ENCODE measurements around the gene MSH4.

Gene MSH4

DNA sequence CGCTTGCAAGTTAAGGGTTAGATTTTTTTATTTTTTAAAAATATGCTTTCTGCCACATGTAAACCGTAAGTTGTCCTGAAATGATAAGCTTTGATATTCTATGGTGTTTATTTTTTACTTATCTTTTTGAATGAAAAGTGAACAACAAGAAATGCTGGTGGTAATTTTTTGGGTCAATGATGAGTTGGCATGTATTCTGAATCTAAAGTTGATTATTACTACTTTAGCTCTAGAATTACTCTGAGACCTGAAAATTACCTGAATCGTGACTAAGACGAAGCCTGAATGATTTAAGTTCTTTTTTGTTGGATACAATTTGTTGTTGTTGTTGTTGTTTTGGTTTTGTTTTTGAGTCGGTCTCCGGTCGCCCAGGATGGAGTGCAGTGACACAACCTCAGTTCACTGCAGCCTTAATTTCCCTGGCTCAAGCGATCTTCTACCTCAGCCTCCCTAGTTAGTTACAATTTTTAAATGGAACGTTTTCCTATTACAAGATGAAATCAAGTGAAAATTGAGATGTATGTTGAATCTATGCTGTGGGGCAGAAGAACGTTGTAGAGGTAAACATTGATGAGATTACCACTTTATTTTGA, 9.7 kb upstream of the MSH4 start:
- Histone ChIP-seq H3K27me3 (no peaks in the 10 kb centered on the region), H3K4me3 (ENCODE audit: low read depth, low read length) (peak overlapping the region; percentile 85), H3K4me1 (no peaks in the 10 kb centered on the region), H3K36me3 (peaks cover 39% of the 10 kb centered on the region), H3K9me3 (no peaks in the 10 kb centered on the region)
- TF ChIP-seq, protein P1, sequence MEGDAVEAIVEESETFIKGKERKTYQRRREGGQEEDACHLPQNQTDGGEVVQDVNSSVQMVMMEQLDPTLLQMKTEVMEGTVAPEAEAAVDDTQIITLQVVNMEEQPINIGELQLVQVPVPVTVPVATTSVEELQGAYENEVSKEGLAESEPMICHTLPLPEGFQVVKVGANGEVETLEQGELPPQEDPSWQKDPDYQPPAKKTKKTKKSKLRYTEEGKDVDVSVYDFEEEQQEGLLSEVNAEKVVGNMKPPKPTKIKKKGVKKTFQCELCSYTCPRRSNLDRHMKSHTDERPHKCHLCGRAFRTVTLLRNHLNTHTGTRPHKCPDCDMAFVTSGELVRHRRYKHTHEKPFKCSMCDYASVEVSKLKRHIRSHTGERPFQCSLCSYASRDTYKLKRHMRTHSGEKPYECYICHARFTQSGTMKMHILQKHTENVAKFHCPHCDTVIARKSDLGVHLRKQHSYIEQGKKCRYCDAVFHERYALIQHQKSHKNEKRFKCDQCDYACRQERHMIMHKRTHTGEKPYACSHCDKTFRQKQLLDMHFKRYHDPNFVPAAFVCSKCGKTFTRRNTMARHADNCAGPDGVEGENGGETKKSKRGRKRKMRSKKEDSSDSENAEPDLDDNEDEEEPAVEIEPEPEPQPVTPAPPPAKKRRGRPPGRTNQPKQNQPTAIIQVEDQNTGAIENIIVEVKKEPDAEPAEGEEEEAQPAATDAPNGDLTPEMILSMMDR (IDR thresholded peaks at IDR 0.05; ENCODE audit: low read depth, low read length) = no peak
- no peak for DNase-seq

DNA sequence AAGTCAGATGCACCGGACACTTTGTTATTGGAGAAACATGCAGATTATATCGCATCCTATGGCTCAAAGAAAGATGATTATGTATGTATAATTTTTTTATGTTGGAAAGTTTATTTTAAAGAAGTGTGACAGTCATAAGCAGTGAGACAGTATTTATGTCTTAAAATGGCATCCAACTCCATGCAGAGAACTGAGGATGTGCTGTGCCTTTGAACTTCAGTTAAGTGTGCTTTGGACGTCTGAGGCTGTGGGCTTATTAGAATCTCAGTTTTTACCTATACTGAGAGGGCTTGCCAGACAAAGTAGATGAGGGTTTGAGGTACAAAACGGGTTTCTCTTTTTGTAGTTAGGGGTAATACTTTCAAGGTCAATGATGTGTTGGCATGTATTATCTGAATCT, 9.2 kb upstream of the MSH4 start:
- TF ChIP-seq, protein P1 (IDR thresholded peaks at IDR 0.05; ENCODE audit: low read depth, low read length) = no peak
- Histone ChIP-seq H3K4me1 (no peaks in the 10 kb centered on the region), H3K9me3 (no peaks in the 10 kb centered on the region), H3K36me3 (peaks cover 44% of the 10 kb centered on the region), H3K4me3 (ENCODE audit: low read depth, low read length) (peak overlapping the region; percentile 85), H3K27me3 (no peaks in the 10 kb centered on the region)
- no peak for DNase-seq

DNA sequence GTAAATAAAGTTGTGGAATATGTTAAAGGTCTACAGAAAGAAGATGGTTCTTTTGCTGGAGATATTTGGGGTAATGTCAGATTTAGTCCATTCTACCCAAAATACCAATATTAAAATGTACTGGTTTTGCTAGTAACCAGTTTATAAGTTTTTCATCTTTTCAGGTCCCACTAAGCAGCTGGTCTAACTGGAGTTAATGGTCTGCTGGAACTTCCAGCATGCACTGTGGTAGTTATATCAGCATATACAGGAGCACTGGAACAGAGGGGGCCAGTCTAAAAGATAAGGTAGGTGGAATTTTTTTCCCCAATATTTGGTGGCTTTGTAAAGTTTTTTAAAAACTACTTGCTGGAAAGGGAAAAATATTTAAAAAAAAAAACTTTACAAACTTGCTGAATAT, 6.7 kb upstream of the MSH4 start:
- H3K36me3 ChIP-seq = peaks cover 64% of the 10 kb centered on the region
- DNase-seq = no peak
- peak overlapping the region; percentile 85 for H3K4me3 ChIP-seq (ENCODE audit: low read depth, low read length)
- H3K9me3 ChIP-seq = no peaks in the 10 kb centered on the region
- TF ChIP-seq, protein P1 (IDR thresholded peaks at IDR 0.05; ENCODE audit: low read depth, low read length) = no peak
- no peaks in the 10 kb centered on the region for H3K4me1 ChIP-seq
- H3K27me3 ChIP-seq = no peaks in the 10 kb centered on the region

DNA sequence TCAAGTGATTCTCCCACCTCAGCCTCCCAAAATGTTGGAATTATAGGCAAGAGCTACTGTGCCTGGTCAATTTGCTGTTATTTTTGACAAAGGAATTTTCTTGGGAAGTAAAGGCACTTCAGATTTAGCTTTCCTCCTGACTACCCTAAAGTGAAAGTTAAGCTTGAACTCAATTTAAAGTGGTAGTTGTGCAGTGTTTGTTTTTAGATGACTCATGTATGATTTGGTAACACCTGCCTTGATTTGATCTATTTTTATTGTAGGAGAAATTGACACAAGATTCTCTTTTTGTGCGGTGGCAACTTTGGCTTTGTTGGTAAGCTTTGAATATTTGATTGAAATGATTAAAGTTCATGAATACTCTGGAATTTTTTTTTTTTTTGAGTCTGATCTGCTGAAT, 5.7 kb upstream of the MSH4 start:
- no peaks in the 10 kb centered on the region for H3K4me1 ChIP-seq
- DNase-seq = no peak
- no peaks in the 10 kb centered on the region for H3K27me3 ChIP-seq
- peaks cover 72% of the 10 kb centered on the region for H3K36me3 ChIP-seq
- TF ChIP-seq, protein P1 (IDR thresholded peaks at IDR 0.05; ENCODE audit: low read depth, low read length) = no peak
- H3K4me3 ChIP-seq (ENCODE audit: low read depth, low read length) = peak overlapping the region; percentile 85
- H3K9me3 ChIP-seq = no peaks in the 10 kb centered on the region

DNA sequence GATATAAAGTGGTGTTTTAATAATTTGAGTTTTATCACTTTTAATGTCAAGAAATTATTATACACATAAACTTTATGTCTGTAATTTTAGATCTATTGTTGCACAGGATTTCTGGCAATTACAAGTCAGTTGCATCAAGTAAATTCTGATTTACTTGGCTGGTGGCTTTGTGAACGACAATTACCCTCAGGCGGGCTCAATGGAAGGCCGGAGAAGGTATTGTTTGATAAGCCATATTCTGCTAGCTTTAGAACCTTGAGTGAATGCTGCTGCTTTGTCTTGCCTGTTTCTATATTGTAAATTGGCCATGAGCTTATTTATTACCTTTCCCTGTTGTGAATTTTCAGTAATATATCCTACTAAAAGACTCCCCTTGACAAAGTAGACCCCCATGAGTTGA, 4.6 kb upstream of the MSH4 start:
- Histone ChIP-seq H3K4me1 (no peaks in the 10 kb centered on the region), H3K9me3 (no peaks in the 10 kb centered on the region), H3K27me3 (no peaks in the 10 kb centered on the region), H3K36me3 (peaks cover 79% of the 10 kb centered on the region), H3K4me3 (ENCODE audit: low read depth, low read length) (no peak overlapping the region)
- DNase-seq = no peak
- TF ChIP-seq, protein P1 (IDR thresholded peaks at IDR 0.05; ENCODE audit: low read depth, low read length) = no peak

DNA sequence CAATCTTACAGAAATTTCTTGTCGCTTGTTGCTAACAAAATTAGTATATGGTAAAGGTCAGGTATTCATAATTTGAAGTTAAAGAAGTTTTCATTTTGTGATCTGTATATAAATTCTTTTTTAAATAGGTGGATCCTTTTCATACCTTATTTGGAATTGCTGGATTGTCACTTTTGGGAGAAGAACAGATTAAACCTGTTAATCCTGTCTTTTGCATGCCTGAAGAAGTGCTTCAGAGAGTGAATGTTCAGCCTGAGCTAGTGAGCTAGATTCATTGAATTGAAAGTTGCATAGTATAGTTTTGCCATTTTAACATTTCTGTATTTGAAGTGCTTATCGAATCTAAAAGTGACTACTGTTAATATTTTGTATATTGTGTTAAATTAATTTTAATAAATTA, 2.3 kb upstream of the MSH4 start:
- Histone ChIP-seq H3K9me3 (no peaks in the 10 kb centered on the region), H3K4me3 (ENCODE audit: low read depth, low read length) (no peak overlapping the region), H3K36me3 (peaks cover 60% of the 10 kb centered on the region), H3K27me3 (no peaks in the 10 kb centered on the region), H3K4me1 (no peaks in the 10 kb centered on the region)
- DNase-seq = no peak
- TF ChIP-seq, protein P1 (IDR thresholded peaks at IDR 0.05; ENCODE audit: low read depth, low read length) = no peak

Data from BE2C (cell line).